NT2/D1 (cell line): Measurements from ENCODE around the gene CGN.

ENCODE experiments used
- SUZ12 ChIP-seq: IDR thresholded peaks from 2 replicates; pipeline ENCODE4 v1.6.1; 2011; ENCODE audit not compliant: insufficient read length, insufficient read depth; ENCODE audit errors: extremely low read depth
- YY1 ChIP-seq: IDR thresholded peaks from 2 replicates; pipeline ENCODE4 v1.6.1; 2011; ENCODE audit not compliant: insufficient read length, insufficient read depth
- ZNF274 ChIP-seq: IDR thresholded peaks from 2 replicates; pipeline ENCODE4 v1.6.1; 2011; ENCODE audit warnings: mild to moderate bottlenecking, low read depth, low read length

- TF ChIP-seq ZNF274 (no peak), YY1 (no peak), SUZ12 (no peak)
Measured at GRCh38 chr1:151514366-151514765, 3.2 kb downstream of the CGN start.
